ENCODE measurements around the gene POMT1.

The POMT1 gene

DNA sequence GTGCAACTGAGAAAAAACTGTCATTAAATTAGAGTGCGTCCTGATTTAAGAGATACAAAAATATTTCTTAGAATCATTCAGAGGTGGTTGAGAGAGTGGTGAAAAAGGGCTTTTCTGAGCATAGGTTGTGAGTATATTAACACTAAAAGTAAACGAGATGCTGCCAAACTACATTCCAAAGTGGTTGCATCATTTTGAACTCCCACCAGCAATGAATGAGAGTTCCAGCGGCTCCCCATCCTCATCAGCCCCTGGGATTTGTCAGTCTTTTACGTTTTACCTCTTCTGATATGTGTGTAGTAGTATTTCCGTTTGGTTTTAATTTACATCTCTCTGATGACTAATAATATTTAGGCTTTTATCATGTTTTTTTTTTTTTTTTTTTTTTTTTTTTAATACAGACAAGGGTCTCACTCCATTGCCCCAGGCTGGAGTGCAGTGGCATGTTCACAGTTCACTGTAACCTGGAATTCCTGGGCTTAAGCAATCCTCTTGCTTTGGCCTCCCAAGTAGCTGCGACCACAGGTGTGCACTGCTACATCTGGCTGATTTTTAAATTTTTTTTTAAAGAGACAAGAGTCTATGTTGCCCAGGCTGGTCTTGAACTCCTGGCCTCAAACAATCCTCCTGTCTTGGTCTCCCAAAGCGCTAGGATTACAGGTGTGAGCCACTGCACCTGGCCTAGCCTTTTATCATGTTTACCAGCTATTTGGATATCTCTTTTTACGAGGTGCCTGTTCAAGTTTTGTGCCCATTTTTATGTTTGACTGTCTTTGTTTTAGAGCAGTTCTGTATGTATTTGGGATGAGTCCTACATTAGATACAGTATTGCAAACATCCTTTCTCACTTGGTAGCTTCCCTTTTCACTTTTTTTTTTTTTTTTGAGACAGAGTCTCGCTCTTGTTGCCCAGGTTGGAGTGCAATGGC, 59.6 kb downstream of the POMT1 start:
- H3K27me3 Mint-ChIP-seq: no peaks in the 10 kb centered on the region
- no peak overlapping the region for H3K4me3 Mint-ChIP-seq
- H3K27ac Mint-ChIP-seq: no peak overlapping the region
- no peaks in the 10 kb centered on the region for H3K36me3 Mint-ChIP-seq (ENCODE audit: low read depth)
- H3K4me1 Mint-ChIP-seq (ENCODE audit: low read depth): no peaks in the 10 kb centered on the region
- H3K9me3 Mint-ChIP-seq: no peaks in the 10 kb centered on the region

GRCh38 chr9:131565369-131565768, 62.7 kb downstream of the POMT1 start:
- Mint-ChIP-seq H3K9me3 (no peaks in the 10 kb centered on the region), H3K36me3 (ENCODE audit: low read depth) (peaks cover 8% of the 10 kb centered on the region), H3K27me3 (no peaks in the 10 kb centered on the region), H3K4me3 (no peak overlapping the region), H3K4me1 (ENCODE audit: low read depth) (no peaks in the 10 kb centered on the region), H3K27ac (no peak overlapping the region)

DNA sequence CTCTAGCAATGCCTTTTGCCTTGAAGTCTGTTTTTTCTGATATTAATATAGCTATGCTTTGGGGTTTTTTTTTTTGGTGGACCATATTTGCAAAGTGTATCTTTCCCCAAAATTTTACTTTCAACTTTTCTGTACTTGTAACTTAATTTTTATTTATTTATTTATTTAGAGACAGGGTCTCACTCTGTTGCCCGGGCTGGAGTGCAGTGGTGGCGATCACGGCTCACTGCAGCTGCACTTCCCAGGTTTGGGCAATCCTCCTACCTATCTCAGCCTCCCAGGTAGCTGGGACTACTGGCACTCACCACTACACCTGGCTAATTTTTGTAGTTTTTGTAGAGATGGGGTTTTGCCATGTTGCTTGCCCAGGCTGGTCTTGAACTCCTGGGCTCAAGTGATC, 63.4 kb downstream of the POMT1 start:
- Mint-ChIP-seq H3K4me1 (ENCODE audit: low read depth) (no peaks in the 10 kb centered on the region), H3K9me3 (no peaks in the 10 kb centered on the region), H3K27me3 (no peaks in the 10 kb centered on the region), H3K4me3 (no peak overlapping the region), H3K36me3 (ENCODE audit: low read depth) (peaks cover 9% of the 10 kb centered on the region), H3K27ac (no peak overlapping the region)

GRCh38 chr9:131567910-131568309, 65.2 kb downstream of the POMT1 start:
- Mint-ChIP-seq H3K9me3 (no peaks in the 10 kb centered on the region), H3K27ac (no peak overlapping the region), H3K4me1 (ENCODE audit: low read depth) (no peaks in the 10 kb centered on the region), H3K36me3 (ENCODE audit: low read depth) (peaks cover 15% of the 10 kb centered on the region), H3K27me3 (no peaks in the 10 kb centered on the region), H3K4me3 (no peak overlapping the region)

Data from stimulated activated naive CD8-positive, alpha-beta T cell treated with anti-CD3 and anti-CD28 coated beads, Interleukin-15, Interleukin-2, amounts not matched to agents 100 ng/mL and 50 ng/mL, for 24 hours (primary cell).